ENCODE results near the gene SMPD1.
"Not testable (repeated sequence)": the region's sequence is repeated elsewhere in the genome, so short reads cannot be mapped to it uniquely, and the experiment has no call there.

The SMPD1 gene

DNA sequence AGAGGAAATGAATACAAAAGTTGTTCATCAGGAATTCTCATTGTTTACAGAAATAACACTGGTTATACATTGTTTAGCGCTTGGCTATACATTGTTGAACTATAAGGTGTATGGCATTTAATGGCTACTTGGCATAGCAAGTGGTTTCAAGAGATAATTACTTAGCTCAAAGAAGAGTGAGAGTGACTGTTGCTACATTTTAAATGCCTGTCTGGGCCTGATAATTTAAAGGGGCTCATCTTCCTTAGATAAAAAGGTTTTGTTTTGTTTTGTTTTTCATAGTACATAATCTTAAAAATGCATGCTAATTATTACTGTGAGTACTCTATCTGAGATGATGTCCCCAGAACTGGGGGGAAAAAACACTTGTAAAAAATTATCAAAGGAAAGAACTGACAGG is 1.5 kb upstream of the SMPD1 start:
- TF ChIP-seq, protein P1, sequence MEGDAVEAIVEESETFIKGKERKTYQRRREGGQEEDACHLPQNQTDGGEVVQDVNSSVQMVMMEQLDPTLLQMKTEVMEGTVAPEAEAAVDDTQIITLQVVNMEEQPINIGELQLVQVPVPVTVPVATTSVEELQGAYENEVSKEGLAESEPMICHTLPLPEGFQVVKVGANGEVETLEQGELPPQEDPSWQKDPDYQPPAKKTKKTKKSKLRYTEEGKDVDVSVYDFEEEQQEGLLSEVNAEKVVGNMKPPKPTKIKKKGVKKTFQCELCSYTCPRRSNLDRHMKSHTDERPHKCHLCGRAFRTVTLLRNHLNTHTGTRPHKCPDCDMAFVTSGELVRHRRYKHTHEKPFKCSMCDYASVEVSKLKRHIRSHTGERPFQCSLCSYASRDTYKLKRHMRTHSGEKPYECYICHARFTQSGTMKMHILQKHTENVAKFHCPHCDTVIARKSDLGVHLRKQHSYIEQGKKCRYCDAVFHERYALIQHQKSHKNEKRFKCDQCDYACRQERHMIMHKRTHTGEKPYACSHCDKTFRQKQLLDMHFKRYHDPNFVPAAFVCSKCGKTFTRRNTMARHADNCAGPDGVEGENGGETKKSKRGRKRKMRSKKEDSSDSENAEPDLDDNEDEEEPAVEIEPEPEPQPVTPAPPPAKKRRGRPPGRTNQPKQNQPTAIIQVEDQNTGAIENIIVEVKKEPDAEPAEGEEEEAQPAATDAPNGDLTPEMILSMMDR (IDR thresholded peaks at IDR 0.05; ENCODE audit: borderline replicate concordance, control extremely low read depth, extremely low read depth, insufficient read depth, missing control alignments), result no peak
- DNase-seq (ENCODE audit: low spot score), result no peak
- in situ Hi-C loops (cut with MboI; ENCODE audit: low sequenced_read_pairs, unreplicated experiment), result no loop called here

DNA sequence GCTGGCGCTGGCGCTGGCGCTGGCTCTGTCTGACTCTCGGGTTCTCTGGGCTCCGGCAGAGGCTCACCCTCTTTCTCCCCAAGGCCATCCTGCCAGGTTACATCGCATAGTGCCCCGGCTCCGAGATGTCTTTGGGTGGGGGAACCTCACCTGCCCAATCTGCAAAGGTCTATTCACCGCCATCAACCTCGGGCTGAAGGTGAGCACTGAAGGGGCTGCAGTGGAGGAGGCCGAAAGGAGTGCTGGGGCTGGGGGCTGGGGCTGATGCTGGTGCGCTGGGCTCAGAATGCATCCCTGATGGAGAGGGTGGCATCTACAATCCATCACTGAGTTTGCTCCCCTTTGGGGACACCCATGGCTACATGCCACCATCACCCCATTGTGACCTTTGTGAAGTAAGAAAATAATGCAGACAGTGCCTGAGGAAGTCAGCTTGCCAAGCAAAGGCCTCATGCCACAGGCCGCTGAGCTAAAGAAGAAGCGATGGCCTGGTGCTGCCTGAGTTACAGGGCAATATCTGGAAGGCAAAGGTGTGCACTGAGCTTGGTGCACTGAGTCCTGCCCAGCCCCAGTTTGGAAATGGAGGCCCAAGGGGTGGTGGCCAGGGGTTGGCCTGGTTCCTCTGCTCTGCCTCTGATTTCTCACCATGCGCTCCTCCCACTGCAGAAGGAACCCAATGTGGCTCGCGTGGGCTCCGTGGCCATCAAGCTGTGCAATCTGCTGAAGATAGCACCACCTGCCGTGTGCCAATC is 620 bp downstream of the SMPD1 start:
- TF ChIP-seq, protein P1 (IDR thresholded peaks at IDR 0.05; ENCODE audit: borderline replicate concordance, control extremely low read depth, extremely low read depth, insufficient read depth, missing control alignments), result no peak
- in situ Hi-C loops (cut with MboI; ENCODE audit: low sequenced_read_pairs, unreplicated experiment), result no loop called here
- no peak for DNase-seq (ENCODE audit: low spot score)

DNA sequence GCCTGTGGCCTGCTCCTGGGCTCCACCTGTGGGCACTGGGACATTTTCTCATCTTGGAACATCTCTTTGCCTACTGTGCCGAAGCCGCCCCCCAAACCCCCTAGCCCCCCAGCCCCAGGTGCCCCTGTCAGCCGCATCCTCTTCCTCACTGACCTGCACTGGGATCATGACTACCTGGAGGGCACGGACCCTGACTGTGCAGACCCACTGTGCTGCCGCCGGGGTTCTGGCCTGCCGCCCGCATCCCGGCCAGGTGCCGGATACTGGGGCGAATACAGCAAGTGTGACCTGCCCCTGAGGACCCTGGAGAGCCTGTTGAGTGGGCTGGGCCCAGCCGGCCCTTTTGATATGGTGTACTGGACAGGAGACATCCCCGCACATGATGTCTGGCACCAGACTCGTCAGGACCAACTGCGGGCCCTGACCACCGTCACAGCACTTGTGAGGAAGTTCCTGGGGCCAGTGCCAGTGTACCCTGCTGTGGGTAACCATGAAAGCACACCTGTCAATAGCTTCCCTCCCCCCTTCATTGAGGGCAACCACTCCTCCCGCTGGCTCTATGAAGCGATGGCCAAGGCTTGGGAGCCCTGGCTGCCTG is 1.4 kb downstream of the SMPD1 start:
- no peak for DNase-seq (ENCODE audit: low spot score)
- in situ Hi-C loops (cut with MboI; ENCODE audit: low sequenced_read_pairs, unreplicated experiment), result no loop called here

GRCh38 chr11:6392251-6392650 is 2.0 kb downstream of the SMPD1 start:
- in situ Hi-C loops (cut with MboI; ENCODE audit: low sequenced_read_pairs, unreplicated experiment); DNase-seq (ENCODE audit: low spot score): not testable (repeated sequence)

More for the DNA sequence above, 1.4 kb downstream of the SMPD1 start:
- TF ChIP-seq, protein P1 (IDR thresholded peaks at IDR 0.05; ENCODE audit: borderline replicate concordance, control extremely low read depth, extremely low read depth, insufficient read depth, missing control alignments), result no peak

DNA sequence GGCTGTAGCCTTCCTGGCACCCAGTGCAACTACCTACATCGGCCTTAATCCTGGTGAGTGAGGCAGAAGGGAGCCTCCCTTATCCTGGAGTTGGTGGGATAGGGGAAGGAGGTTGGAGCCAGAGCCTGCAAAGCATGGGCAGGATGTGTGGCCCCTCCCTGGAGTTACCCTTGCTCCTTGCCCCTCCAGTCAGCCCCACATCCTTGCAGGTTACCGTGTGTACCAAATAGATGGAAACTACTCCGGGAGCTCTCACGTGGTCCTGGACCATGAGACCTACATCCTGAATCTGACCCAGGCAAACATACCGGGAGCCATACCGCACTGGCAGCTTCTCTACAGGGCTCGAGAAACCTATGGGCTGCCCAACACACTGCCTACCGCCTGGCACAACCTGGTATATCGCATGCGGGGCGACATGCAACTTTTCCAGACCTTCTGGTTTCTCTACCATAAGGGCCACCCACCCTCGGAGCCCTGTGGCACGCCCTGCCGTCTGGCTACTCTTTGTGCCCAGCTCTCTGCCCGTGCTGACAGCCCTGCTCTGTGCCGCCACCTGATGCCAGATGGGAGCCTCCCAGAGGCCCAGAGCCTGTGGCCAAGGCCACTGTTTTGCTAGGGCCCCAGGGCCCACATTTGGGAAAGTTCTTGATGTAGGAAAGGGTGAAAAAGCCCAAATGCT is 3.9 kb downstream of the SMPD1 start:
- DNase-seq (ENCODE audit: low spot score), result no peak
- in situ Hi-C loops (cut with MboI; ENCODE audit: low sequenced_read_pairs, unreplicated experiment), result no loop called here
- TF ChIP-seq, protein P1 (IDR thresholded peaks at IDR 0.05; ENCODE audit: borderline replicate concordance, control extremely low read depth, extremely low read depth, insufficient read depth, missing control alignments), result no peak

GRCh38 chr11:6395470-6396060 is 5.3 kb downstream of the SMPD1 start:
- in situ Hi-C loops (cut with MboI; ENCODE audit: low sequenced_read_pairs, unreplicated experiment), result no loop called here
- DNase-seq (ENCODE audit: low spot score), result no peak
- TF ChIP-seq, protein P1 (IDR thresholded peaks at IDR 0.05; ENCODE audit: borderline replicate concordance, control extremely low read depth, extremely low read depth, insufficient read depth, missing control alignments), result no peak

All from GM13976 (cell line).